ENCODE results near the gene KLHL36.

DNA sequence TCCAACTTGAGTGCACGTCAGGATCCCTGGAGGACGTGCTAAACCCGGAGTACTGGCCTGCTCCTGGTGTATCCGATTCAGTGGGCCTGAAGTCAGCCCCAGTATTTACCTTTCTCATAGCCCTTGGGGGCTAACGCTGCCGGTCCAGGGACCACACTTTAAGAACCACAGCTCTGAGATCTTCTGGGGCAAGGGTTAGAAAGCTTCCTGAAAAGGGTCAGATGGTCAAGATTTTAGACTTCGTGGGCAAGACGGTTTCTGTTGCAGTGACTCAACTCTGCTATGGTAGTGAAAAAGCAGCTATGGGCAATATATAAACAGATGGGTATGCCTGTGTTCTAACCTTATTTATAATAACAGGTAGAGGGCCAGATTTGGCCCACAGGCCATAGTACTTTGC is 36.9 kb downstream of the KLHL36 start:
- TF ChIP-seq SUZ12 (IDR thresholded peaks at IDR 0.05; ENCODE audit: extremely low read depth, insufficient read depth, insufficient read length) (no peak), ZNF274 (IDR thresholded peaks at IDR 0.05; ENCODE audit: low read depth, low read length) (no peak), YY1 (IDR thresholded peaks at IDR 0.05; ENCODE audit: insufficient read depth, insufficient read length) (no peak)
